Loucy (cell line): Measurements from ENCODE around the gene SH2D4B.

Source experiments
- H2AFZ ChIP-seq: fragments of 200-600 bp; sonication (generic); 2 replicates; pipeline ENCODE4 v1.6.0; 2016; ENCODE audit warnings: antibody characterized with exemption, mild to moderate bottlenecking, low read length, moderate library complexity
- H3F3A ChIP-seq: fragments of 200-600 bp; 2 replicates; pipeline ENCODE4 v1.6.0; 2016; ENCODE audit warnings: antibody characterized with exemption, low read depth, mild to moderate bottlenecking
- H3K27me3 ChIP-seq: fragments of 200-600 bp; sonication (generic); 2 replicates; pipeline ENCODE4 v1.6.1; 2014; ENCODE audit warnings: low read length, mild to moderate bottlenecking; ENCODE audit not compliant: insufficient read depth, poor library complexity, severe bottlenecking
- H3K36me3 ChIP-seq: fragments of 200-600 bp; sonication (generic); 2 replicates; pipeline ENCODE4 v1.6.1; 2016; ENCODE audit warnings: low read length; ENCODE audit not compliant: insufficient read depth
- H3K4me1 ChIP-seq: fragments of 200-600 bp; sonication (generic); 2 replicates; pipeline ENCODE4 v1.5.1; 2014; ENCODE audit warnings: low read length, mild to moderate bottlenecking; ENCODE audit not compliant: insufficient read depth, poor library complexity, severe bottlenecking
- H3K4me2 ChIP-seq: fragments of 200-600 bp; sonication (generic); 2 replicates; pipeline ENCODE4 v1.6.0; 2014; ENCODE audit warnings: antibody characterized with exemption, low read length, low read depth, mild to moderate bottlenecking; ENCODE audit not compliant: poor library complexity, severe bottlenecking
- H3K4me3 ChIP-seq: fragments of 200-600 bp; sonication (generic); 2 replicates; pipeline ENCODE4 v1.5.1; 2014; ENCODE audit warnings: low read length, mild to moderate bottlenecking, mixed read lengths; ENCODE audit not compliant: poor library complexity, severe bottlenecking
- H3K79me2 ChIP-seq: fragments of 200-600 bp; sonication (generic); 2 replicates; pipeline ENCODE4 v1.6.1; 2014; ENCODE audit warnings: low read length; ENCODE audit not compliant: insufficient read depth
- H3K9ac ChIP-seq: fragments of 200-600 bp; sonication (generic); 2 replicates; pipeline ENCODE4 v1.6.0; 2014; ENCODE audit warnings: mild to moderate bottlenecking, low read depth, low read length, moderate library complexity; ENCODE audit not compliant: poor library complexity, severe bottlenecking
- H3K9me2 ChIP-seq: fragments of 200-600 bp; sonication (generic); replicated peaks from 2 replicates; pipeline ENCODE4 v1.6.1; 2016; ENCODE audit warnings: low read depth, low read length, mixed read lengths
- H3K9me3 ChIP-seq: fragments of 200-600 bp; sonication (generic); 2 replicates; pipeline ENCODE4 v1.6.1; 2014; ENCODE audit warnings: mild to moderate bottlenecking, antibody characterized with exemption, low read length, low read depth; ENCODE audit not compliant: insufficient read depth
- H4K20me1 ChIP-seq: fragments of 200-600 bp; sonication (generic); 2 replicates; pipeline ENCODE4 v1.6.0; 2014; ENCODE audit warnings: antibody characterized with exemption, low read length, mild to moderate bottlenecking; ENCODE audit not compliant: insufficient read depth, poor library complexity, severe bottlenecking
- EZH2phosphoT487 ChIP-seq: fragments of 200-600 bp; IDR thresholded peaks from 2 replicates; pipeline ENCODE4 v1.6.1; 2018; ENCODE audit warnings: antibody characterized with exemption, mild to moderate bottlenecking, moderate library complexity, borderline replicate concordance
- TF ChIP-seq, protein P1 (sequence below): fragments of 200-600 bp; sonication (generic); conservative IDR thresholded peaks from 2 replicates; pipeline ENCODE4 v1.5.1; 2014; ENCODE audit warnings: mild to moderate bottlenecking, antibody characterized with exemption, low read length

SH2D4B gene

DNA sequence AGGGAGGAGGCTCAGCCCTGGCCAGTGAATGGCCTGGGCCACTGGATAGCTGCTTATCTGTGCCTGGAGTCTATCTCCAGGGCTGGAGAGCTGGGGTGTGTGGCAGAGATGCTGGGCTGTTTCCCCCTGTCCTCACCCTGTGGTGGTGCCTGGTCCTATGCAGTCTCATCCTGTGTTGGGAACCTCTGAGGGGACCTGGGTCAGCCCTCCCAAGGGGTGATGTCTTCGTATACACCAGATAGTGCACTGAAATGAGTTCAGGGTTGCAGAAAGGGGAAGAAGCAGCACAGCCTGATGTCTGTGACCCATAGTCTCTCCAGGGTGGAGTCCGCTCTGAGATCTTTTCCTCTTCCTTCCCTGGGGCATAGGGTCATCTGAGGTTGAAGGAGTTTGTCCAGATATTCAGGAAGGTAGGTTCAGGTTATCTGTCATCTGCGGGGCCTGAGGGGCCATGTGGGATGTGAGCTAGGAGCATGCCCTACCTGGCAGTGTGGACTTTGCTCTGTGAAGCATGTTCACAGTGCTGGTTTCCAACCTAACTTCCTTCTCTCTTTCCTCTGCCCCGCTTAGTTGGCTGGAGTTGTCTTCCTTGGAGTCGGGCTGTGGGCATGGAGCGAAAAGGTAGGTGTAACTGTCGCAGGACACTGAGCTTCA, 33.4 kb upstream of the SH2D4B start:
- no peaks in the 10 kb centered on the region for H3K9me3 ChIP-seq
- no peak overlapping the region for H3K9ac ChIP-seq
- H3K4me2 ChIP-seq: no peak overlapping the region
- TF ChIP-seq EZH2phosphoT487: no peak
- TF ChIP-seq, protein P1, sequence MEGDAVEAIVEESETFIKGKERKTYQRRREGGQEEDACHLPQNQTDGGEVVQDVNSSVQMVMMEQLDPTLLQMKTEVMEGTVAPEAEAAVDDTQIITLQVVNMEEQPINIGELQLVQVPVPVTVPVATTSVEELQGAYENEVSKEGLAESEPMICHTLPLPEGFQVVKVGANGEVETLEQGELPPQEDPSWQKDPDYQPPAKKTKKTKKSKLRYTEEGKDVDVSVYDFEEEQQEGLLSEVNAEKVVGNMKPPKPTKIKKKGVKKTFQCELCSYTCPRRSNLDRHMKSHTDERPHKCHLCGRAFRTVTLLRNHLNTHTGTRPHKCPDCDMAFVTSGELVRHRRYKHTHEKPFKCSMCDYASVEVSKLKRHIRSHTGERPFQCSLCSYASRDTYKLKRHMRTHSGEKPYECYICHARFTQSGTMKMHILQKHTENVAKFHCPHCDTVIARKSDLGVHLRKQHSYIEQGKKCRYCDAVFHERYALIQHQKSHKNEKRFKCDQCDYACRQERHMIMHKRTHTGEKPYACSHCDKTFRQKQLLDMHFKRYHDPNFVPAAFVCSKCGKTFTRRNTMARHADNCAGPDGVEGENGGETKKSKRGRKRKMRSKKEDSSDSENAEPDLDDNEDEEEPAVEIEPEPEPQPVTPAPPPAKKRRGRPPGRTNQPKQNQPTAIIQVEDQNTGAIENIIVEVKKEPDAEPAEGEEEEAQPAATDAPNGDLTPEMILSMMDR: no peak
- peaks cover 4% of the 10 kb centered on the region for H4K20me1 ChIP-seq
- no peaks in the 10 kb centered on the region for H3K9me2 ChIP-seq
- peaks cover 32% of the 10 kb centered on the region; the same call in 1 of the 2 replicates for H3K79me2 ChIP-seq
- peaks cover 21% of the 10 kb centered on the region; the same call in 1 of the 2 replicates for H3K36me3 ChIP-seq
- H3K27me3 ChIP-seq: no peaks in the 10 kb centered on the region
- no peak overlapping the region for H3K4me3 ChIP-seq
- H3F3A ChIP-seq: no peaks in the 10 kb centered on the region
- peaks cover 5% of the 10 kb centered on the region for H3K4me1 ChIP-seq
- H2AFZ ChIP-seq: no peak overlapping the region

DNA sequence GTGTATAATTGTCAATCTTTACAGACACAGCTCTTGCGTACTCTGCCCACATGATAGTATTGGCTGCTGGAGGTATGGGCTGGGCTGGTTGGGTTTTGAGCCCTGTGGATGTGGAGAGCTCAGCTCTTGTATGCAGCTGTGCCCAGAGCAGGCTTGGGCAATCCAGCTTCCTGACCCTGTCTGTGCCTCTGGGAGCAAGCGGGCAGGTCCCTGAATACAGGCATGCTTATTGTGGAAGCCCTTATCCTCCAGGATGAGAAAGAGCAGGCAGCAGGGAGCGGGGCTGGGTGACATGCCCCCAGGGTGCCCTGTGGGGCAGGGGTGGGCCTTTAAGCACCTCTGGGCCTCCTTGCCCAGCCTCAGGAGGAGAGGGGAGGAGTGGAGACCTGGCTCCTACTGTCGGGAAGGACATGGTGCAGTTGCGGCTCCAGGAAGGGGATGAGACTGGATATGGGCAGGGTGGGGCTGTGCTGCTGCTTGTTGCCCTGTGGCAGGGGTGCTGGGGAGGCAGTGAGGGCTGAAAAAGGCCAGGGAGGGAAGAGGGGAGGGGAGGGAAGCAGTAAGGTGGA, 32.7 kb upstream of the SH2D4B start:
- no peak overlapping the region for H3K9ac ChIP-seq
- H3K4me3 ChIP-seq: no peak overlapping the region
- peaks cover 4% of the 10 kb centered on the region for H3K4me1 ChIP-seq
- no peak for TF ChIP-seq EZH2phosphoT487
- TF ChIP-seq, protein P1: no peak
- H3K27me3 ChIP-seq: no peaks in the 10 kb centered on the region
- no peaks in the 10 kb centered on the region for H3F3A ChIP-seq
- H3K9me2 ChIP-seq: no peaks in the 10 kb centered on the region
- H3K9me3 ChIP-seq: no peaks in the 10 kb centered on the region
- H2AFZ ChIP-seq: no peak overlapping the region
- peaks cover 4% of the 10 kb centered on the region for H4K20me1 ChIP-seq
- H3K36me3 ChIP-seq: peaks cover 26% of the 10 kb centered on the region; the same call in 1 of the 2 replicates
- peaks cover 25% of the 10 kb centered on the region; the same call in 1 of the 2 replicates for H3K79me2 ChIP-seq
- H3K4me2 ChIP-seq: no peak overlapping the region

DNA sequence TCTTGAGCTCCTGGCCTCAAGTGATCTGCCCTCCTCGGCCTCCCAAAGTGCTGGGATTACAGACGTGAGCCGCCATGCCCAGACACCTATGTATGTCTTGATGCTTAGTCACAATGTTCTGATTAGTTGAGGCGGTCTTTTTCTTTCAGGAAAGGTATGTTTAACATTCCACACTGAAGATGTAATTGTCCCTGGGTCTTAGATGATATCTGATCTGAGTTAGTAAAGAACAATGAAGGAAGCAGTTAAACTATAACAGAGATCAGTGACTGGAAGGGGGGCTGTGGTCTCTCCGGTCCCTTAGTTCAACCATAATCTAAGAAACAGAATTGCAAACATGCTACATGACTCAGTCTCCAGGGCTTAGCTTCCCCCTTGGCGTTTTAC, 31.5 kb upstream of the SH2D4B start:
- peaks cover 4% of the 10 kb centered on the region for H4K20me1 ChIP-seq
- no peak overlapping the region for H3K9ac ChIP-seq
- no peaks in the 10 kb centered on the region for H3K27me3 ChIP-seq
- no peak overlapping the region for H3K4me2 ChIP-seq
- H2AFZ ChIP-seq: no peak overlapping the region
- H3K9me2 ChIP-seq: no peaks in the 10 kb centered on the region
- no peaks in the 10 kb centered on the region for H3K9me3 ChIP-seq
- no peak overlapping the region for H3K4me3 ChIP-seq
- TF ChIP-seq, protein P1: no peak
- no peaks in the 10 kb centered on the region for H3F3A ChIP-seq
- H3K36me3 ChIP-seq: peaks cover 30% of the 10 kb centered on the region; the same call in 1 of the 2 replicates
- H3K4me1 ChIP-seq: no peaks in the 10 kb centered on the region
- H3K79me2 ChIP-seq: peaks cover 17% of the 10 kb centered on the region; the same call in 1 of the 2 replicates
